T-helper 22 cell (primary cell): ENCODE data around the gene OR5M10.
"Not testable (repeated sequence)": the region's sequence is repeated elsewhere in the genome, so short reads cannot be mapped to it uniquely, and the experiment has no call there.

ENCODE experiments used
- DNase-seq: peaks from one replicate; pipeline ENCODE4 v3.0.0-alpha.2; 2020; ENCODE audit warnings: low read depth

Gene OR5M10

DNA sequence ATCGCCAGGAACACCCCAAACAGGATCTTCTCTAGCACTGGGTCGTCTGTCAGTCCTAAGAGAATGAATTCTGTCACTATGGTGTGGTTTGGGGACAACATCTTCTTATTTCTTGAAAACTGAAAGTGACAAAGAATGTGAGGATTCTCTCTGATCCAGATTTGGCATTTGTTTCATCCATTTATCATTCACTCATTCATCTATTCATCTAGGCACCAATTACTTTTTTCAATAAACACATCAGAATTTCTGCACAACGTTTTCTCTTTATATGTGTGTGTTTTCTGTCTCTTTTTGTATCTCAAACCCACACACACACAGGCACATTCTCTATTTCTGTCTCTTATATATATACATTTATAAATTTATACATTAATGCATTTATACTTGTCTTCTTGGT is at the start of gene OR5M10:
Gene OR5M10 (minus strand): TSS at position 101 of the 400 bp plus-strand sequence. CDS start 0 bp downstream, at position 101.
- no peak for DNase-seq

- DNase-seq: no peak
Measured at GRCh38 chr11:56625946-56626345, 48.4 kb upstream of the OR5M10 start.

DNA sequence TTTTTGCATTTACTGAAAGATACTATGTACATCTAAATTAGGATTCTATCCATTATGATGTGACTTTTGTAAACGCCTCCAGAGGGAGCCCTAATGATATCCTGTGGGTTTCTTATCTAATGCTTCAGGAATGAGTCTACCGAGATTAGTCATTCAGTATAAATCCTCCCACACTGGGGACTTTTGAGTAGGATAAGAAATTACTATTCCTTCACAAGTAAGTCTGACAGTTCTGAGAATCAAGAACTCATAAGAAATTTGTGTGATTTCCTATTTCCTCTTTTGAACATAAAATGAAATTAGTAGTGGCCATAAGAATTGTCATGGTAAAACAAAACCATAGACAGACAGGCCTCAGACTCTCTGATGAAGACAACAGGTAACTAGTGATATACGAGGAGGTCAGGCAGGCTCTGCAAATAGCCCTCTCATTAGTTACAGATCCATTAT is 47.2 kb upstream of the OR5M10 start:
- no peak for DNase-seq

DNA sequence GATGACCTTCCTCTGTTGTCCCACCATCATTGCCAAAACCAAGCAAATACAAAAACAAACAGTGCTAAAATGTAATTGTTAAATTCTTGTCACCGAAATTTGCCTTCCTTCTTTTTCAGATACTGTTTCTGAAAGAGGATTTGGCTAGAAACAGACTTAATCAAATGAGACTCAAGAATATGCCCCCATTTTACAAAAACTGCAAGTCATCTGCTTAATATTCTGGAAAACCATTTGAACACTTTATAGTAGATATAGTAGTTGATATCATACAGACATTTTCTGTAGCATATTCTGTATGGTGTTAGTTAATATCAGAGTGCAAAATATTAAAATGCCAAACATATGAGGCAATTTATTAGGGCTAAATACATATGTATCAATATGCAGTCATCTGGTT is 33.7 kb upstream of the OR5M10 start:
- DNase-seq: no peak

- not testable (repeated sequence) for DNase-seq
Measured at GRCh38 chr11:56592088-56592717, 14.7 kb upstream of the OR5M10 start.

GRCh38 chr11:56558574-56558973 is 18.9 kb downstream of the OR5M10 start:
- no peak for DNase-seq

- not testable (repeated sequence) for DNase-seq
Measured at GRCh38 chr11:56554691-56555090, 22.8 kb downstream of the OR5M10 start.

GRCh38 chr11:56545531-56545930 is 32.0 kb downstream of the OR5M10 start:
- no peak for DNase-seq

GRCh38 chr11:56543739-56544138 is 33.8 kb downstream of the OR5M10 start:
- no peak for DNase-seq

DNA sequence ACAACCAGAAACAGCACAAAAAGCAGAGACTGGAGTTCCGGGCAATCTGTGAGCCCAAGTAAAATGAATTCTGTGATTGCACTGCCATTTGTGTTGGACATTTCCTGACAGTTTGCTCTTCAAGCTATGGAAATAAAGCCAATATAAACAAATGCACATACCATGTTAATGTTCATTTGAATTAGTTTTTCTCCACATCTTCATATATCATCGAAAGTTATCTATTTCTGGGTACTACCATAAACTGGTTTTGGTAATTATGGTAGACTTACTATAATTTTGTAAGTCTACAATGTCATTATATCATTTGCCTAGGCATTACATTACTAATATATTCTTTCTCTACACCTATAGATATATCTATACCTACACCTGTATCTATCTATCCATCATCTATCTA is 34.4 kb downstream of the OR5M10 start, which contains the start of gene OR5M11:
Gene OR5M11 (minus strand): TSS at position 101 of the 400 bp plus-strand sequence. CDS start 0 bp downstream, at position 101.
- DNase-seq: no peak

DNA sequence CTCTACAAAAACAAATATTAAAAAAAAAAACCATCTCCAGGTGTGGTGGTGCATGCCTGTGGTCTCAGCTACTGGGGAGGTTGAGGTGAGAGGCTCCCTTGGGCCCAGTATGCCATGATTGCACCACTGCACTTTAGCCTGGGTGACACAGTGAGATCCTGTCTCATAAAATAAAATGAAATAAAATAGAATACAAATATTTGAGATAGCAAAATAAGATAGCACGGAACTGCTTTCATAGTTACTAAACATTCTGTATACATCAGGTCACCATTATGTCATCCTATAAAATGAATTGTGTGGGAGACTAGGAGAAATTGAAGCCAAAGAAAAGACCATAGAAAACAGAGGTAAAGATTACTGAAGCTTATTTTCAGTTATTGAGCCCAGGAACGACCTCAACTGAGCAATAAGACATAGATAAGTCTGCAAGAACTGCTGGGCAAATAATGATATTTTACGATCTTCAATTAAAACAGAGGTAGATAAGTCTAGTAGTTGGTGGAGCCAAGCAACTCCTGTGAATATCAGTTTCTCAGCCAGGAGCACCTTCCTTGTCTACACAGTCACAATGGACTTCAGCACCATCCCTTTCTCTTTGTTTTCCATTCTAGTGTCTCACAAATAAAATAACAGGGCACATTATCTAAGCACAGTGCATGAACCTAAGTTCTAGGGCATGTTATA is 44.3 kb downstream of the OR5M10 start:
- DNase-seq: no peak

DNA sequence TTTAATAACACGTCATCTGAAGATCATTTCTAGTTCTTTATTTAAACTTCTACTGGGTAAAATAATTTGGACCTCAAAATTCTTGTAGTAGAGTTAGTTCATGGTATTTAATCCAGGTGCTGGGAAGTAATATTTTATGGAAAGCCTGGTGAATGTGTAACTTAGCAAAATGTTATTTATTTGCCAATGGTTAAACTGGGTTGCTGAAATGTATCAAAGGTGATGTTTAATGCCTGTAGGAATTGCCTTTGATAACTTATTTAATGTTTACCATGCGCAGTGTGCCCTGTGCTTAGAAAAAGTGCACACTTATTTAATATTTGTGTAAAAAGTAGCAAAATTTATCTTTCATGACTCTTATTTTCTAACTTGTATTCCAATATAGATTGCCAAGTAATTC is 45.7 kb downstream of the OR5M10 start:
- DNase-seq: no peak
